IMR-90 (cell line): ENCODE measurements around the gene NEK8. TPM values are rescaled to one million over a fixed set of nuclear protein-coding genes. Genes with fewer than 3 reads are reported as not detected.

Experiments used
- ATAC-seq: fragments of 200-7000 bp; cut with Tn5 transposase; 2 replicates; pipeline ENCODE4 v1.9.1; 2020; ENCODE audit warnings: low read depth, mild to moderate bottlenecking, moderate library complexity
- BruUV-seq: library from RNA; stranded (reverse); fragments of 400-500 nt; replicated peaks from 2 replicates; lab custom pipeline; 2021; lab: Mats Ljungman, UMichigan
- CTCF ChIA-PET: fragments of 300-600 bp; formaldehyde crosslinking; extraction: SDS; loops from one replicate; lab custom pipeline; 2021; ENCODE audit warnings: antibody characterized with exemption; lab: Yijun Ruan, JAX
- POLR2A ChIA-PET: fragments of 300-600 bp; sonication (Branson Sonifier 250); formaldehyde crosslinking; loops from one replicate; lab custom pipeline; 2022; ENCODE audit warnings: antibody characterized with exemption; ENCODE audit not compliant: unreplicated experiment; lab: Charles Lee
- DNase-seq: peaks from one replicate; pipeline ENCODE4 v3.0.0; 2013
- H2AFZ ChIP-seq: replicated peaks from 2 replicates; pipeline ENCODE3; 2013; ENCODE audit warnings: low read length, mild to moderate bottlenecking; ENCODE audit not compliant: poor library complexity
- H2AK5ac ChIP-seq: 2 replicates; pipeline ENCODE4 v1.6.1; 2013; ENCODE audit warnings: low read depth, low read length, inconsistent platforms
- H2AK9ac ChIP-seq: replicated peaks from 2 replicates; pipeline ENCODE3; 2013; ENCODE audit warnings: mild to moderate bottlenecking, low read depth, low read length, moderate library complexity; ENCODE audit not compliant: poor library complexity
- H2BK120ac ChIP-seq: 2 replicates; pipeline ENCODE4 v1.6.1; 2013; ENCODE audit warnings: low read depth, low read length, inconsistent platforms
- H2BK15ac ChIP-seq: 3 replicates; pipeline ENCODE4 v1.6.1; 2013; ENCODE audit warnings: low read depth, low read length, inconsistent platforms
- H2BK20ac ChIP-seq: 2 replicates; pipeline ENCODE4 v1.6.1; 2013; ENCODE audit warnings: low read depth, mild to moderate bottlenecking, inconsistent platforms, low read length, moderate library complexity
- H2BK5ac ChIP-seq: 2 replicates; pipeline ENCODE4 v1.6.1; 2013; ENCODE audit warnings: mild to moderate bottlenecking, low read depth, low read length, inconsistent platforms; ENCODE audit not compliant: poor library complexity, severe bottlenecking
- H3K14ac ChIP-seq: replicated peaks from 2 replicates; pipeline ENCODE4 v1.6.1; 2013; ENCODE audit warnings: low read depth, low read length, inconsistent platforms
- H3K18ac ChIP-seq: 2 replicates; pipeline ENCODE4 v1.6.1; 2013; ENCODE audit warnings: low read depth, low read length, control low read depth
- H3K23ac ChIP-seq: 2 replicates; pipeline ENCODE4 v1.6.1; 2013; ENCODE audit warnings: low read depth, low read length, inconsistent platforms
- H3K27ac ChIP-seq: 2 replicates; pipeline ENCODE4 v1.5.1; 2013; ENCODE audit warnings: mild to moderate bottlenecking, control low read depth, low read length; ENCODE audit not compliant: insufficient read depth
- H3K27me3 ChIP-seq: 2 replicates; pipeline ENCODE4 v1.6.1; 2013; ENCODE audit warnings: low read length; ENCODE audit not compliant: control insufficient read depth, insufficient read depth
- H3K36me3 ChIP-seq: 2 replicates; pipeline ENCODE4 v1.6.1; 2013; ENCODE audit warnings: low read length, mixed read lengths; ENCODE audit not compliant: control insufficient read depth, insufficient read depth
- H3K4ac ChIP-seq: 2 replicates; pipeline ENCODE4 v1.6.1; 2013; ENCODE audit warnings: low read depth, low read length, inconsistent platforms
- H3K4me1 ChIP-seq: 2 replicates; pipeline ENCODE4 v1.6.1; 2013; ENCODE audit warnings: low read length, mixed read lengths; ENCODE audit not compliant: control insufficient read depth, insufficient read depth
- H3K4me2 ChIP-seq: 2 replicates; pipeline ENCODE4 v1.6.1; 2013; ENCODE audit warnings: low read depth, mild to moderate bottlenecking, control low read depth, low read length, moderate library complexity
- H3K4me3 ChIP-seq: 2 replicates; pipeline ENCODE4 v1.5.1; 2013; ENCODE audit warnings: low read depth, mild to moderate bottlenecking, control low read depth, low read length, moderate library complexity; ENCODE audit not compliant: insufficient read depth
- H3K56ac ChIP-seq: 2 replicates; pipeline ENCODE4 v1.6.1; 2013; ENCODE audit warnings: low read length, inconsistent platforms; ENCODE audit not compliant: insufficient read depth; ENCODE audit errors: extremely low read depth
- H3K79me1 ChIP-seq, 2 experiments: 2 replicates each; pipeline ENCODE4 v1.6.1; 2013; ENCODE audit warnings: low read length in 2 of 2, inconsistent platforms in 1 of 2, low read depth in 1 of 2
- H3K9ac ChIP-seq: 2 replicates; pipeline ENCODE4 v1.6.1; 2013; ENCODE audit warnings: low read depth, low read length, control low read depth
- H3K9me1 ChIP-seq: 2 replicates; pipeline ENCODE4 v1.6.1; 2013; ENCODE audit warnings: low read length, inconsistent platforms; ENCODE audit not compliant: insufficient read depth
- H3K9me3 ChIP-seq: 2 replicates; pipeline ENCODE4 v1.6.1; 2013; ENCODE audit warnings: low read length; ENCODE audit not compliant: control insufficient read depth, insufficient read depth
- H4K20me1 ChIP-seq: 2 replicates; pipeline ENCODE4 v1.6.1; 2013; ENCODE audit warnings: low read length, inconsistent platforms; ENCODE audit not compliant: insufficient read depth
- H4K5ac ChIP-seq: 2 replicates; pipeline ENCODE4 v1.6.1; 2013; ENCODE audit warnings: mild to moderate bottlenecking, low read depth, low read length, control low read depth
- H4K8ac ChIP-seq, 2 experiments: 2 replicates each; pipeline ENCODE4 v1.6.1; 2013; ENCODE audit warnings: low read depth in 2 of 2, low read length in 2 of 2, control low read depth in 1 of 2, inconsistent platforms in 1 of 2
- H4K91ac ChIP-seq: 2 replicates; pipeline ENCODE4 v1.6.1; 2013; ENCODE audit warnings: low read depth, low read length, inconsistent platforms; ENCODE audit not compliant: insufficient read depth
- MAZ ChIP-seq: IDR thresholded peaks from 2 replicates; pipeline ENCODE4 v1.6.1; 2012; ENCODE audit warnings: low read depth, mild to moderate bottlenecking, low read length, improper control_type of control experiment, moderate library complexity, borderline replicate concordance
- MXI1 ChIP-seq: IDR thresholded peaks from 2 replicates; pipeline ENCODE4 v1.6.1; 2012; ENCODE audit warnings: low read depth, mild to moderate bottlenecking, low read length, moderate library complexity, borderline replicate concordance
- NFE2L2 ChIP-seq: fragments of 150-350 bp; IDR thresholded peaks from 2 replicates; pipeline ENCODE4 v1.6.1; 2016; ENCODE audit warnings: low read depth, mild to moderate bottlenecking, low read length
- RCOR1 ChIP-seq: IDR thresholded peaks from 2 replicates; pipeline ENCODE4 v1.6.1; 2012; ENCODE audit warnings: mild to moderate bottlenecking, low read length, improper control_type of control experiment; ENCODE audit not compliant: insufficient replicate concordance
- RFX5 ChIP-seq: IDR thresholded peaks from 2 replicates; pipeline ENCODE4 v1.8.0; 2012; ENCODE audit warnings: low read depth, mild to moderate bottlenecking, low read length, moderate library complexity
- SMC3 ChIP-seq: fragments of 150-350 bp; IDR thresholded peaks from 2 replicates; pipeline ENCODE4 v1.6.1; 2016; ENCODE audit warnings: low read depth, mild to moderate bottlenecking, antibody characterized with exemption, low read length, moderate library complexity
- USF2 ChIP-seq: fragments of 150-350 bp; IDR thresholded peaks from 2 replicates; pipeline ENCODE4 v1.6.1; 2017; ENCODE audit warnings: mild to moderate bottlenecking, antibody characterized with exemption, low read length, low read depth
- WGBS, 2 experiments: methylation state at CpG; one replicate each; pipeline versions ENCODE4 v1.1.5 to v1.1.7; 2013; ENCODE audit warnings: missing lambda C conversion rate in 2 of 2; ENCODE audit not compliant: insufficient read length in 1 of 2; ENCODE audit errors: extremely low coverage in 2 of 2; 5-methylcytosine and 5-hydroxymethylcytosine counted together
- dilution Hi-C: fragments of 300-500 bp; cut with HindIII; formaldehyde crosslinking; loops from one replicate; pipeline ENCODE4 v1.14.3; 2018; ENCODE audit warnings: low sequenced_read_pairs; ENCODE audit not compliant: unreplicated experiment
- in situ Hi-C: fragments of 300-500 bp; cut with MboI; formaldehyde crosslinking; loops from 3 replicates; pipeline ENCODE4 v1.14.3; 2019; ENCODE audit warnings: low sequenced_read_pairs, inconsistent platforms, mixed read lengths
- intact Hi-C: fragments of 100-400 bp; cut with micrococcal nuclease; formaldehyde crosslinking; loops from 2 replicates; pipeline ENCODE4 v1.10.0; 2022
- polyA plus RNA-seq, 3 experiments: library from polyadenylated mRNA; depleted of rRNA; stranded (reverse); fragments of >200 nt; gene quantifications; 2 replicates each; pipeline ENCODE4 v1.2.3, GENCODE V29; 2012; ENCODE audit warnings: low replicate concordance in 1 of 3
- total RNA-seq: library from RNA; depleted of rRNA; stranded (reverse); fragments of >200 nt; gene quantifications from 2 replicates; pipeline ENCODE4 v1.2.3, GENCODE V29; 2012

NEK8 gene
- total and polyA plus RNA-seq, 2 of the 4 experiments (the other 2 are of a cell fraction), result 4.6 to 5.2 TPM

DNA sequence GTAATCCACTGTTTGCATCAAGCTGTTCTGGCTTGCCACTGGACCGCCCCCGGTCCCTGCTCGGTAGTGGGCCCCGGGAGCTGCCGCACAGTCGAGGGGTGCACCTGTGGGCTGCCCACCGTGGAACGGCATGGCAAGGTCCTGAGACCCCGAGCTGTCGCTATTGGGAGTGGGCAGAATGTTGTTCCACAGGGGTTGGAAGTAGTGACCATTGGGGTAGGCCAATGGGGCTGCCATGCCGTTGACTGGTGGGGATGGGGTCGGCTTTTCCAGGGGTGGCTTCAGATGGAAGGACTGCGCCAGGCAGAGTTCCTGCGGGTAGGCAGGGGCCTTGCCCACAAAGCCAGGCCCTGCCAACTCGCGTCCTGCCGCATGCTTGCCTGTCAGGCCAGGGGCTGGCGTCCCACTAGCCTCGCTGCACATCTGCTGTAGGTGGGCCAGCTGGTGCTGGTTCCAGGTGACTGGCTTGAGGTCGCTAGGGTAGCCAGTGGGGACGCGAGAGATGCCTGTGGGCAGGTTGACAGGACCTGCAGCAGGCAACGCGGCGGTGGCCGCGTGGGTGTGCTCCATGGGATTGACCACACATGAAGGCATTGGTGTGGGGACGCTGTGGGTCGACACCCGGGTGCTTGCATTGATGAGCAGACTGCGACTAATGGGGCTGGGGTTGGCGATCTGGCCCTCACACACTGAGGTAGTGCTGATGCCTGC, 30.0 kb downstream of the NEK8 start:
- peaks cover 30% of the 10 kb centered on the region for H3K36me3 ChIP-seq
- no peak overlapping the region for H3K23ac ChIP-seq
- DNase-seq, result no peak
- no peak overlapping the region for H2BK5ac ChIP-seq
- in situ Hi-C loops, result no loop called here
- no peak overlapping the region for H2BK120ac ChIP-seq
- no peak overlapping the region for H4K5ac ChIP-seq
- H2AFZ ChIP-seq, result no peak overlapping the region
- BruUV-seq, result no TSS peak
- H3K79me1 ChIP-seq, result peaks cover 10 to 62% of the 10 kb centered on the region in 2 experiments
- peaks cover 35% of the 10 kb centered on the region; the same call in 1 of the 2 replicates for H4K20me1 ChIP-seq
- no peak overlapping the region for H2BK15ac ChIP-seq
- 97% methylated on average over 10 of the region's 32 CpGs; no CpG with 5 or more reads in 1 of the 2 experiments for WGBS, 2 experiments
- no peak overlapping the region for H3K4ac ChIP-seq
- H3K4me1 ChIP-seq, result peaks cover 7% of the 10 kb centered on the region
- no peak overlapping the region for H4K91ac ChIP-seq
- H3K9ac ChIP-seq, result no peak overlapping the region
- H4K8ac ChIP-seq, result no peak overlapping the region
- H3K9me3 ChIP-seq, result no peaks in the 10 kb centered on the region
- H2AK5ac ChIP-seq, result no peak overlapping the region
- no peak overlapping the region for H2AK9ac ChIP-seq
- H3K56ac ChIP-seq, result no peak overlapping the region
- no peaks in the 10 kb centered on the region for H3K27me3 ChIP-seq
- TF ChIP-seq USF2 (no peak), SMC3 (no peak), MAZ (no peak), MXI1 (no peak), RFX5 (no peak), NFE2L2 (no peak), RCOR1 (no peak)
- ChIA-PET CTCF (no interaction called here), POLR2A (no interaction called here)
- no peak overlapping the region for H2BK20ac ChIP-seq
- H3K14ac ChIP-seq, result no peak overlapping the region
- intact Hi-C loops, result no loop called here
- H3K4me3 ChIP-seq, result no peak overlapping the region
- no peak overlapping the region for H3K27ac ChIP-seq
- H3K9me1 ChIP-seq, result no peaks in the 10 kb centered on the region
- dilution Hi-C loops, result no loop called here
- H3K4me2 ChIP-seq, result no peak overlapping the region
- ATAC-seq, result no peak
- no peak overlapping the region for H3K18ac ChIP-seq
